Transverse colon (tissue), 3 donors: ENCODE measurements around the gene LILRA6.

ENCODE experiments used
- POLR2A ChIP-seq: fragments of 450-650 bp; IDR thresholded peaks from one replicate; pipeline ENCODE4 v1.6.1; 2016; ENCODE audit warnings: antibody characterized with exemption, mild to moderate bottlenecking, moderate library complexity
- TF ChIP-seq, protein P1 (sequence below), 5 experiments: fragments of 200-600 bp in 3 of 5; fragments of 450-650 bp in 2 of 5; sonication (generic) in 3 of 5; IDR thresholded peaks; 1 replicate in 2 of 5; 2 replicates in 3 of 5; pipeline ENCODE4 v1.5.1; 2016 to 2017; ENCODE audit warnings: antibody characterized with exemption in 5 of 5, inconsistent platforms in 3 of 5, mild to moderate bottlenecking in 2 of 5, moderate library complexity in 1 of 5

DNA sequence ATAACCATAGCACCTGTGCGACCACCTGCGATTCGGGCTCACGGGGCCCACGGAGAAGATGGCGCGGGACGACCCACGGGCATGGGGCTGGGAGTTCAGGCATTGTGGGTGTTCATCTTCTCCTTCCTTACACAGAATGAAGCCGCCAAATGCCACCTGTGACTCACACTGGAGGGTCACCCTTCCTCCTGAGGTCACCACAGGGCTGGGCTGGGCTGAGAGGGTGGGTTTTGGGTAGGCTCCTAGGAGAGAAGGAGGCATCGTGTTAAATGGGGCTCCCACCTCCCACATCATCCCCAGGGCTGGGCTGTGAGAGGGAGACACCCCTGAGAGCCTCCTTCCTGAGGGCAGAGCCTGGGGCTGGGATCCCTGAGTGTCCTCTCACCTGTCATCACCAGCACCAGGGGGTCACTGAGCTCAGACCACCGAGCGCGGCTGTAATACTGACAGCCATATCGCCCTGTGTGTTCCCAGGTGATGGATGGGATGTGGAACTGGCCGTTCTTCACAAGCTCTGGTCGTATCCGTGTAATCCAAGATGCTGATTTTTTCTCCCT, 36.9 kb upstream of the LILRA6 start:
- TF ChIP-seq, protein P1, sequence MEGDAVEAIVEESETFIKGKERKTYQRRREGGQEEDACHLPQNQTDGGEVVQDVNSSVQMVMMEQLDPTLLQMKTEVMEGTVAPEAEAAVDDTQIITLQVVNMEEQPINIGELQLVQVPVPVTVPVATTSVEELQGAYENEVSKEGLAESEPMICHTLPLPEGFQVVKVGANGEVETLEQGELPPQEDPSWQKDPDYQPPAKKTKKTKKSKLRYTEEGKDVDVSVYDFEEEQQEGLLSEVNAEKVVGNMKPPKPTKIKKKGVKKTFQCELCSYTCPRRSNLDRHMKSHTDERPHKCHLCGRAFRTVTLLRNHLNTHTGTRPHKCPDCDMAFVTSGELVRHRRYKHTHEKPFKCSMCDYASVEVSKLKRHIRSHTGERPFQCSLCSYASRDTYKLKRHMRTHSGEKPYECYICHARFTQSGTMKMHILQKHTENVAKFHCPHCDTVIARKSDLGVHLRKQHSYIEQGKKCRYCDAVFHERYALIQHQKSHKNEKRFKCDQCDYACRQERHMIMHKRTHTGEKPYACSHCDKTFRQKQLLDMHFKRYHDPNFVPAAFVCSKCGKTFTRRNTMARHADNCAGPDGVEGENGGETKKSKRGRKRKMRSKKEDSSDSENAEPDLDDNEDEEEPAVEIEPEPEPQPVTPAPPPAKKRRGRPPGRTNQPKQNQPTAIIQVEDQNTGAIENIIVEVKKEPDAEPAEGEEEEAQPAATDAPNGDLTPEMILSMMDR (IDR thresholded peaks at IDR 0.05) = no peak
- no peak for TF ChIP-seq POLR2A
